Stimulated activated CD8-positive, alpha-beta memory T cell treated with anti-CD3 and anti-CD28 coated beads, Interleukin-4, amount 100 ng/mL, for 1 hour (primary cell): ENCODE data around the gene CTPS1.

Experiments
- DNase-seq, 2 donors: peaks; one replicate each; pipeline ENCODE4 v3.0.0-alpha.2; 2020; ENCODE audit warnings: low read depth in 2 of 2, low spot score in 1 of 2

The CTPS1 gene, protein sequence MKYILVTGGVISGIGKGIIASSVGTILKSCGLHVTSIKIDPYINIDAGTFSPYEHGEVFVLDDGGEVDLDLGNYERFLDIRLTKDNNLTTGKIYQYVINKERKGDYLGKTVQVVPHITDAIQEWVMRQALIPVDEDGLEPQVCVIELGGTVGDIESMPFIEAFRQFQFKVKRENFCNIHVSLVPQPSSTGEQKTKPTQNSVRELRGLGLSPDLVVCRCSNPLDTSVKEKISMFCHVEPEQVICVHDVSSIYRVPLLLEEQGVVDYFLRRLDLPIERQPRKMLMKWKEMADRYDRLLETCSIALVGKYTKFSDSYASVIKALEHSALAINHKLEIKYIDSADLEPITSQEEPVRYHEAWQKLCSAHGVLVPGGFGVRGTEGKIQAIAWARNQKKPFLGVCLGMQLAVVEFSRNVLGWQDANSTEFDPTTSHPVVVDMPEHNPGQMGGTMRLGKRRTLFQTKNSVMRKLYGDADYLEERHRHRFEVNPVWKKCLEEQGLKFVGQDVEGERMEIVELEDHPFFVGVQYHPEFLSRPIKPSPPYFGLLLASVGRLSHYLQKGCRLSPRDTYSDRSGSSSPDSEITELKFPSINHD

DNA sequence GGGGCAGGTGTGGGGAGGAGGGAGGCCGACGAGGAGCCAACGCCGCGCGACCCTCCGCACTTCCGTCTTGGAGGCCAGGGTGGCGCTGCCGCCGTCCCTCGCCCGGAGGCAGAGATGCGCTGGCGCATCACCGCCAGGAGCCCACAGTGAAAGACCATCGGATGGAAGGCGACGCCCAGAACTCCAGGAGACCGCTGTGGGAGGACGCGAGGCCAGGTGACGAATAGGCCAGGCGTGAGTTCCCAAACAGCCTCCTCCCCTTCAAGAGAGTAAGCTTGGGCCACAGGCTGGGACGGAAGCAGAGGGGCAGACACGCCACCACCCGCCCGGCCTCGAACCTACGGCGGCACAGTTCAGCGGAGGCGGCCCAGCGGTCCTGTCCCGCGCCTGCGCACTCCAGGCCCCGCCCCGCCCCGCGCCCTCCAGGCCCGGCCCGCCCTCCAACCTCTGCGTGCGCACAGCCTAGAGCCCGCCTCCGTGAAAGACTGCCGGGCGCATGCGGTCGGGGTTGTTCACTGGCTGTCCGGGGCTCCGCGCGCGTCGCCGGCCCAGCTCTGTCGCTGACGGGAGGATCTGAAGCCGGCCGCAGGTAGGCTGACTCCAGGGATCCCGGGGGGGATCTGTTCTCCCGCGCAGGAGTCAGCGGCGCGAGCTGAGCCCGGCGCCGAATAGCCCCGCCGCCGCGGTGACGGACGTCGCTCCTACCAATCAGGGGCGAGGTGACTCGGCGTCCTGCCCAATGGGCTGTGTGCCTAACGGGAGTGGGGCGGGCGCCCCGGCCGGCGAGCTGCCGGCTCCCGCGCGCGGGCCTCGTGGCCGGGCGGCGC lies at the start of gene CTPS1:
Gene CTPS1 (plus strand): TSS at position 456 of the 827 bp plus-strand sequence. CDS start 3,595 bp downstream, outside the sequence.
- DNase-seq = peak; percentile 89 to 92

GRCh38 chr1:40930174-40930964 lies 49.1 kb upstream of the CTPS1 start:
- no peak for DNase-seq

- no peak for DNase-seq
These were observed 47.9 kb upstream of the CTPS1 start for GRCh38 chr1:40931601-40932000.

DNA sequence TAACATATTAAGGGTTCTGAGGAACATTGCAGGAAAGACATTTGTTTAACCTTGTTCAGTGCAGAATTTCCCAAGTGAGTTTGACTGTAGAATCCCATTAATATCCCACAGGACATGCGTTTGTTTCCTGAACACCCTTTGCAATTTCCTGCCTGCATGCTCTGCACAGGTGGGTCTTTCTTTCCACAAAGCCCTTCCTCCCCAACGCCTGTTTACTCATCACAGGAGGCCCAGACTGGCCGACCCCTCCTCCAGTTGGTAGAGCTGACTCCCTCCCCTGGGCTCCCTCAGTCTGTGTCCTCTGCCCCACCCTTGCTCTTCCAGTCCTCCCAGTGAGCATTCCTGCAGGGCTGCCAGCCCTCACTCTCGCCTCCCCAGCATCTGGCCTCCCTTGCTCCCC lies 47.5 kb upstream of the CTPS1 start:
- DNase-seq = no peak

DNA sequence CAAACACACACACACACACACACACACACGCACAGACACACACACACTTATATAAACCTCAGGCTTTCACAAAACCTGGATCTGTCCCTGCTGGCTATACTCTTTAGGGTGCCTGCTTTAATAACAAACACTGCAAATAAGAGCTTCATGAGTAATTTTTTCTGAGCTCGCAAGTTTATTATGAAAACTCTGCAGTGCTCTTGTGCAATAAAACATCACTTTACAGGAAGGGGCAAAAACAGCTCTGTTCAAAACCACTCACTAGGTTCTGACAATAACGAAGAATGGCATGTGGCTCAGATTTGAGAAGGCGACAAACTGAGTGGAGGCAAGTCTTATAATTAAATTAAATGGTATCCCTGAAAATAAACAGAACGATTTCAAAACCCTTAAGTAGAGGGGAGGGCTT lies 42.6 kb upstream of the CTPS1 start:
- no peak for DNase-seq

DNA sequence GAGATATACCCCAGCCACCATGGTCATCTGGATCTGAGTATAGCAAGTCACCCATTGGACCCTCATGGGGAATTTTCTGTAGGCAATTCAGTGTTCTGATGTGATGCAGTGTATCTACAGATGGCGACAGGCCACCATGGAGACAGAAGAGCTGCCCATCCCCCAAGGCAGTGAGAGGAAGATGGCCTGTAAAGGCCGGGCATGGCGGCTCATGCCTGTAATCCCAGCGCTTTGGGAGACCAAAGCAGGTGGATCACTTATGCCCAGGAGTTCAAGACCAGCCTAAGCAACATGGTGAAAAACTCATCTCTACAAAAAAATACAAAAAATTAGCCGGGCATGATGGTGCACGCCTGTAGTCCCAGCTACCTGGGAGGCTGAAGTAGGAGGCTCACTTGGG lies 41.1 kb upstream of the CTPS1 start:
- no peak for DNase-seq

GRCh38 chr1:40939320-40940059 lies 40.0 kb upstream of the CTPS1 start:
- DNase-seq = no peak

GRCh38 chr1:40944326-40944725 lies 35.2 kb upstream of the CTPS1 start:
- no peak for DNase-seq

- no peak for DNase-seq
These were observed 34.6 kb upstream of the CTPS1 start for GRCh38 chr1:40944841-40945430.

DNA sequence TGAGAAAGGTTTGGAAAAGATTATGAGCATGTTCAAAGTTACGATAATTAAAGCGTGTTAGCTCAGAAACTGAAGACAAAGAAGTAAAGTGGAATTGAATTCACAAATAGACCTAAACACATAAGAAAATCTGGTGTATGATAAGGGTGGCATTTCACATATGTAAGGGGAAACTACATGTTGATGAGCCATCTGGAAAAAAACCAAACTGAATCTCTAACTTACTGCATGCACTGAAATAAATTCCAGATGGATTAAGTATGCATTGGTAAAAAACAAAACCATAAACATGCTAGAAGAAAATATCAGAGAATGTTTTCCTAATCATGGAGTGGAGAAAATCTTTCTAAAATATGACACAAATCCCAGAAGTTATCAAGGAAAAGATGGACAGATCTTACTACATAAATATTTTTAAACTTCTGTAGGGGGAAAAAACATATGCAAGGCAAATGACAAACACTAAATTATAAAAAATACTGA lies 34.0 kb upstream of the CTPS1 start:
- DNase-seq = no peak

- DNase-seq = peak in 1 of 2 donors; percentile 20
These were observed 30.6 kb upstream of the CTPS1 start for GRCh38 chr1:40948741-40949443.

DNA sequence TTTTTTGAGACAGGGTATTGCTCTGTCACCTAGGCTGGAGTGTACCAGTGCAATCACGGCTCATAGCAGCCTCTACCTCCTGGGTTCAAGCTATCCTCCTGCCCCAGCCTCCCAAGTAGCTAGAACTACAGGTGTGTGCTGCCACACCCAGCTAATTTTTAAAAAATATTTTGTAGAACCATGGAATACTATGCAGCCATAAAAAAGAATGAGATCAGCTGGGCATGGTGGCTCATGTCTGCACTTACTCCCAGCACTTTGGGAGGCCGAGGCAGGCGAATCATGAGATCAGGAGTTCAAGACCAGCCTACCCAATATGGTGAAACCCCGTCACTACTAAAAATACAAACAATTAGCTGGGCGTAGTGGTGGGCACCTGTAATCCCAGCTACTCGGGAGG lies 29.9 kb upstream of the CTPS1 start:
- DNase-seq = no peak

GRCh38 chr1:40951943-40952743 lies 27.4 kb upstream of the CTPS1 start:
- peak; percentile 10 to 40 for DNase-seq

DNA sequence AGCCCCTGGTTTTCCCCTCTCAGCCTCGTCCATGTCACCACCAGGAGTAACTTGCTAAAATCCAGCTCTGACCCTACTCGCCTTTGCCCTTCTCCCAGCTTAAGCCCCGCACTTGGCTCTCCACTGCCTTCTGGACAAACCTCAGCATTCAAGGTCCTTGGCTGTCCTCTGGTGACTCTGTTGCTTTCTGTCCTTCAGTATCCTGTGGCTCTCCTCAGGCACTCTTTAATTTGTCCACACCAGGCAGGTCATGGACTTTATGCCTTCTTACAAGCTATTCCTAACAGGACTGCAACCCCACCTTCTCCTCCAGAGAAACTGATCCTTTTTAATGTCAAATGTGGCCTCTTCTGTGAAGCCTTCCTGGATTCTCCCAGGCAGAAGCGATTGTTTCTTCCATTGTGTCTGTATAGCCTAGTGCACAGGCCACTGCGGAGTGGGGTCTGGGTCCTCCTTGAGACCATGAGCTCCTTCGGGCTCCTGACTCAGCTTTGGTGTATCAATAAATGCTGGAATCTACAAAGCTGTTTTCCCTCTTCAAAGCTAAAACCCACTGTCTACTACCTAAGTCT lies 26.7 kb upstream of the CTPS1 start:
- DNase-seq = no peak

DNA sequence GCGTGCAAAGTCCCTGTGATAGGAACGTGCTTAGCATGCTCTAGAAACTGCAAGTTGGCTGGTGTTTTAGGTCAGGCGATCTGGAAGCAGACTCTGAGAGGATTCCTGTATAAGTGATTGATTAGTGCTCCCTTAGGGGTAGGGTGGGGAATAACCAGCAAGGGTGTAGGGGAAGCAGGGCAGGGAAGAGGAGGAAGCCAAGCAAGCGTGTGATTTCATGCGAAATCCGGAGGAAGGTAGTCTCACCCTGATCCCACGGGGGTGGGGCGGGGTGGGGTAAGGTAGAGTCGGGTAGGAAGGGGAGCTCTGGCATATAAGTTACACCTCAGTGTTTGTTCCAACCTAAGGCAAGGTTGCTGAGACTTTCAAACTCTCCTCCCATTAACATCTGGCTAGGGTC lies 24.9 kb upstream of the CTPS1 start:
- no peak for DNase-seq

- DNase-seq = no peak
These were observed 24.2 kb upstream of the CTPS1 start for GRCh38 chr1:40955266-40955665.

- no peak for DNase-seq
These were observed 23.1 kb upstream of the CTPS1 start for GRCh38 chr1:40956407-40956806.

GRCh38 chr1:40958210-40958609 lies 21.3 kb upstream of the CTPS1 start:
- no peak for DNase-seq
